ENCODE measurements around the gene MAD1L1. TPM values are rescaled to one million over a fixed set of nuclear protein-coding genes. Genes with fewer than 3 reads are reported as not detected.

The MAD1L1 gene
- total and polyA plus RNA-seq, 2 of the 13 experiments (the other 11 are each of a cell fraction or from before 2014, with no cell fraction given), result 17.4 to 64.7 TPM

GRCh38 chr7:2279896-2280295 lies 47.2 kb upstream of the MAD1L1 start:
- TF ChIP-seq ZFP36L2 (CRISPR knock-in tag; IDR thresholded peaks at IDR 0.05) (no peak), PHF5A (CRISPR knock-in tag; IDR thresholded peaks at IDR 0.05; ENCODE audit: low read depth, unreplicated experiment) (no peak), PBX2 (CRISPR knock-in tag; IDR thresholded peaks at IDR 0.05) (no peak), EED (CRISPR knock-in tag; IDR thresholded peaks at IDR 0.05) (no peak), TAF15 (IDR thresholded peaks at IDR 0.05; ENCODE audit: low read depth, low read length, poor library complexity, severe bottlenecking) (no peak), JUN (CRISPR knock-in tag; IDR thresholded peaks at IDR 0.05) (no peak), ZKSCAN5 (CRISPR knock-in tag; IDR thresholded peaks at IDR 0.05) (no peak), SRSF4 (IDR thresholded peaks at IDR 0.05; ENCODE audit: low read depth, low read length, poor library complexity, severe bottlenecking) (no peak), ZNF512 (CRISPR knock-in tag; IDR thresholded peaks at IDR 0.05) (no peak), GFI1 (CRISPR knock-in tag; IDR thresholded peaks at IDR 0.05; ENCODE audit: borderline replicate concordance) (no peak), FOXP4 (CRISPR knock-in tag; IDR thresholded peaks at IDR 0.05) (no peak), ZBTB8A (CRISPR knock-in tag; IDR thresholded peaks at IDR 0.05; ENCODE audit: borderline replicate concordance, low read depth) (no peak), CSRNP1 (CRISPR knock-in tag; IDR thresholded peaks at IDR 0.05) (no peak), AGO1 (IDR thresholded peaks at IDR 0.05; ENCODE audit: low read depth, low read length, poor library complexity, severe bottlenecking) (no peak), NFIC (IDR thresholded peaks at IDR 0.05; ENCODE audit: low read length) (no peak)
- intact Hi-C loops (cut with micrococcal nuclease; ENCODE audit: unreplicated experiment), result no loop called here
- no peak overlapping the region for H2AFZ ChIP-seq (ENCODE audit: low read length)
- no peak for ATAC-seq
- no peak for FAIRE-seq
- ChIA-PET POLR2A (interaction anchor here (0.7 kb wide), 1 partner anchor 103 kb away, joined by 3 read pairs; no protein-coding TSS in a partner anchor), CTCF (ENCODE audit: low intra/inter-chr PET ratio, low total read pairs) (no interaction called here)
- no peak for DNase-seq (ENCODE audit: low spot score)
- no peaks in the 10 kb centered on the region for H3K9me3 ChIP-seq (ENCODE audit: low read length)
- no peak overlapping the region for H3K27ac ChIP-seq (ENCODE audit: extremely low read length, insufficient read depth, low read length)
- no peak overlapping the region for H3K9ac ChIP-seq (ENCODE audit: insufficient read depth, low read depth, low read length)
- no peaks in the 10 kb centered on the region for H4K20me1 ChIP-seq (ENCODE audit: insufficient read depth, low read length)
- H3K4me3 ChIP-seq (replicated peaks in 1 of 3; ENCODE audit: insufficient read depth in 1 of 3, low read depth in 2 of 3, low read length in 3 of 3), result no peak overlapping the region
- H3K4me2 ChIP-seq (ENCODE audit: low read depth, low read length), result no peak overlapping the region
- no peaks in the 10 kb centered on the region for H3K27me3 ChIP-seq (ENCODE audit: control insufficient read depth in 1 of 2, insufficient read depth in 2 of 2, low read length in 2 of 2)
- BruUV-seq (replicated peaks), result no TSS peak
- peaks cover 17% of the 10 kb centered on the region for H3K79me2 ChIP-seq (ENCODE audit: insufficient read depth, low read length)
- WGBS (ENCODE audit: low lambda C conversion rate), result 89% methylated on average over 4 of the region's 4 CpGs
- in situ Hi-C loops (cut with HindIII; ENCODE audit: extremely low pct_ligation_motif_present, low pct_unique_long_range_greater_than_20kb), result no loop called here
- H3K36me3 ChIP-seq (replicated peaks in 1 of 2; ENCODE audit: control insufficient read depth in 1 of 2, insufficient read depth in 2 of 2, low read length in 2 of 2), result peaks cover 7 to 13% of the 10 kb centered on the region in 2 experiments; a peak in 3 of 5 replicates
- peaks cover 42% of the 10 kb centered on the region for H3K4me1 ChIP-seq (ENCODE audit: insufficient read depth, low read length)

Data from HepG2 (cell line).